GM18519 (cell line): ENCODE data around the gene NR3C2.

Source experiments
- ATAC-seq: cut with Tn5 transposase; IDR thresholded peaks from one replicate; pipeline ENCODE4 v1.9.1; 2021; ENCODE audit warnings: mild to moderate bottlenecking, moderate library complexity; ENCODE audit not compliant: unreplicated experiment, low FRiP score

Gene NR3C2

GRCh38 chr4:148441986-148442831 is at the start of gene NR3C2:
NR3C2 (minus strand) TSS chr4:148442414.
- ATAC-seq, result peak; percentile 96

GRCh38 chr4:148487181-148487580 is 45.0 kb upstream of the NR3C2 start:
- no peak for ATAC-seq

GRCh38 chr4:148481636-148482035 is 39.4 kb upstream of the NR3C2 start:
- no peak for ATAC-seq

- ATAC-seq, result no peak
Observed at GRCh38 chr4:148477276-148477675, 35.1 kb upstream of the NR3C2 start.

GRCh38 chr4:148469938-148470337 is 27.7 kb upstream of the NR3C2 start:
- ATAC-seq, result no peak

GRCh38 chr4:148454835-148455234 is 12.6 kb upstream of the NR3C2 start:
- ATAC-seq, result no peak

- ATAC-seq, result no peak
Observed at GRCh38 chr4:148453833-148454232, 11.6 kb upstream of the NR3C2 start.

- no peak for ATAC-seq
Observed at GRCh38 chr4:148452970-148453369, 10.8 kb upstream of the NR3C2 start.

GRCh38 chr4:148449921-148450320 is 7.7 kb upstream of the NR3C2 start:
- no peak for ATAC-seq

- no peak for ATAC-seq
Observed at GRCh38 chr4:148448141-148448540, 5.9 kb upstream of the NR3C2 start.

- ATAC-seq, result no peak
Observed at GRCh38 chr4:148447681-148448080, 5.5 kb upstream of the NR3C2 start.

GRCh38 chr4:148445860-148446330 is 3.7 kb upstream of the NR3C2 start:
- ATAC-seq, result no peak

GRCh38 chr4:148445071-148445859 is 3.1 kb upstream of the NR3C2 start:
- no peak for ATAC-seq

GRCh38 chr4:148444296-148445070 is 2.3 kb upstream of the NR3C2 start:
- no peak for ATAC-seq

- ATAC-seq, result no peak
Observed at GRCh38 chr4:148443512-148444295, 1.5 kb upstream of the NR3C2 start.

GRCh38 chr4:148442832-148443511 is 758 bp upstream of the NR3C2 start:
- peak; percentile 2 for ATAC-seq

GRCh38 chr4:148441624-148441985 is 609 bp downstream of the NR3C2 start:
- no peak for ATAC-seq

- no peak for ATAC-seq
Observed at GRCh38 chr4:148438047-148438446, 4.2 kb downstream of the NR3C2 start.

- ATAC-seq, result no peak
Observed at GRCh38 chr4:148437439-148437838, 4.8 kb downstream of the NR3C2 start.

GRCh38 chr4:148436512-148436911 is 5.7 kb downstream of the NR3C2 start:
- ATAC-seq, result no peak
